Parietal lobe (tissue), 1 donor: ENCODE data around the gene HPGD. TPM values are rescaled to one million over a fixed set of nuclear protein-coding genes. Genes with fewer than 3 reads are reported as not detected.

Experiments
- total RNA-seq: library from RNA; depleted of rRNA; stranded (reverse); fragments of >200 nt; gene quantifications from one replicate; pipeline ENCODE4 v1.2.3, GENCODE V29; 2014

Gene HPGD
- total RNA-seq = 2.8 TPM

GRCh38 chr4:174522183-174523024, at the start of gene HPGD:
Gene HPGD, minus strand, starts transcription at chr4:174522488. Its CDS starts 37 bp downstream, at chr4:174522451.

Other genes with a start within 250 kb of the HPGD start
- 25.0 TPM for gene FBXO8, start 238.8 kb downstream of the HPGD start, total RNA-seq
- 33.8 TPM for gene CEP44, start 238.6 kb downstream of the HPGD start, total RNA-seq